ENCODE data around the gene TRIM8.

GRCh38 chr10:102696736-102697135 lies 52.5 kb downstream of the TRIM8 start:
- TF ChIP-seq CTCF (IDR thresholded peaks at IDR 0.05) (no peak), ELF4 (CRISPR knock-in tag; IDR thresholded peaks at IDR 0.05; ENCODE audit: low read depth) (no peak), TEAD4 (CRISPR knock-in tag; IDR thresholded peaks at IDR 0.05) (no peak), TCF7 (CRISPR knock-in tag; IDR thresholded peaks at IDR 0.05; ENCODE audit: low read depth) (no peak), SP1 (CRISPR knock-in tag; conservative IDR thresholded peaks at IDR 0.05) (no peak), MAX (CRISPR knock-in tag; IDR thresholded peaks at IDR 0.05) (no peak), ZNF219 (CRISPR knock-in tag; IDR thresholded peaks at IDR 0.05; ENCODE audit: borderline replicate concordance) (no peak), FOXP4 (CRISPR knock-in tag; IDR thresholded peaks at IDR 0.05) (no peak), ATF3 (CRISPR knock-in tag; conservative IDR thresholded peaks at IDR 0.05) (no peak)
- TF ChIP-seq, protein P1, sequence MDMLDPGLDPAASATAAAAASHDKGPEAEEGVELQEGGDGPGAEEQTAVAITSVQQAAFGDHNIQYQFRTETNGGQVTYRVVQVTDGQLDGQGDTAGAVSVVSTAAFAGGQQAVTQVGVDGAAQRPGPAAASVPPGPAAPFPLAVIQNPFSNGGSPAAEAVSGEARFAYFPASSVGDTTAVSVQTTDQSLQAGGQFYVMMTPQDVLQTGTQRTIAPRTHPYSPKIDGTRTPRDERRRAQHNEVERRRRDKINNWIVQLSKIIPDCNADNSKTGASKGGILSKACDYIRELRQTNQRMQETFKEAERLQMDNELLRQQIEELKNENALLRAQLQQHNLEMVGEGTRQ (CRISPR knock-in tag; IDR thresholded peaks at IDR 0.05), result no peak
- TF ChIP-seq, protein P2, sequence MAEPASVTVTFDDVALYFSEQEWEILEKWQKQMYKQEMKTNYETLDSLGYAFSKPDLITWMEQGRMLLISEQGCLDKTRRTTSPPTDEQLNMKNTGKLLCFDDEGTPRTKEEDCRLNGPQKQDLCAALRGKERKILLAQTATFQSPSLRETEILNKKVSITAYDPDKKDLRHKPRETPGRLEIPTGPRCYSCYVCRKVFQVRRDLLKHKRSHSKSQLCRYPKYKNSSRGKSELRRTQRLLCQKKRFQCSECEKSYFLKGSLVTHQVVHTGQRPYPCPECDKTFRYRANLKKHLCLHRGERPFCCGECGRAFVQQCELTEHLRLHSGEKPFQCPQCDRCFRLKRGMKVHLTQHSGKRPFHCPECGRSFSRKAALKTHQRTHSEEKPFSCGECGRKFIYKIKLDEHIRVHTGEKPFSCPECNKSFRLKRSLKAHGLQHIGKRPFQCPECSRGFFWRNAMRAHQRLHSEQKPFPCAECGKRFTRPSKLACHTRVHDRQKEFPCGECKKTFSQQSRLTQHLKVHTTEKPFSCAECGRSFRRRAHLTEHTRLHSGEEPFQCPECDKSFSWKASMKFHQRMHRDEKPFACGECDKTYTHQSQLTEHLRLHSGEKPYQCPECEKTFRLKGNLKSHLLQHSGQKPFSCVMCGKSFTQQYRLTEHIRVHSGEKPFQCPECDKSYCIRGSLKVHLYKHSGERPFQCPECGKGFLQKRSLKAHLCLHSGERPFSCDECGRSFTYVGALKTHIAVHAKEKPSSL (CRISPR knock-in tag; conservative IDR thresholded peaks at IDR 0.05), result no peak

Data from WTC11 (cell line).